Measurements from ENCODE around the gene KLF17.

DNA sequence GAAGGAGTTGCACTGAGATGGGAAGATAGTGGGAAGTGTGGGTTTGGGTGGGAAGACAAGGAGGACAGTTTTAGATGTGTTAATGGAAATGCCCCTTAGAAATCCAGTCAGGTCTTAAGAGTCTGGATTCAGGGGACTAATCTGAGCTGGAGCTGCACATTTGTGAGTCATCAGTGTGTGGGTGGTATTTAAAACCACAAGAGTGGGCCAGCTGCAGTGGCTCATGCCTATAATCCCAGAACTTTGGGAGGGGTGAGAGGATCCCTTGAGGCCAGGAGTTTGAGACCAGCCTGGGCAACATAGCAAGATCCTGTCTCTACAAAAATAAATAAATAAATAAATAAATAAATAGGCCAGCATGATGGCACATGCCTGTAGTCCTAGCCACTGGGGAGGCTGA is 46.4 kb upstream of the KLF17 start:
- TF ChIP-seq SIN3A (conservative IDR thresholded peaks at IDR 0.05 in 1 of 2, IDR thresholded peaks at IDR 0.05 in 1 of 2; ENCODE audit: low read depth in 1 of 2, low read length in 2 of 2): no peak
- TF ChIP-seq, protein P1, sequence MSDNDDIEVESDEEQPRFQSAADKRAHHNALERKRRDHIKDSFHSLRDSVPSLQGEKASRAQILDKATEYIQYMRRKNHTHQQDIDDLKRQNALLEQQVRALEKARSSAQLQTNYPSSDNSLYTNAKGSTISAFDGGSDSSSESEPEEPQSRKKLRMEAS (IDR thresholded peaks at IDR 0.05): no peak
- TF ChIP-seq, protein P2, sequence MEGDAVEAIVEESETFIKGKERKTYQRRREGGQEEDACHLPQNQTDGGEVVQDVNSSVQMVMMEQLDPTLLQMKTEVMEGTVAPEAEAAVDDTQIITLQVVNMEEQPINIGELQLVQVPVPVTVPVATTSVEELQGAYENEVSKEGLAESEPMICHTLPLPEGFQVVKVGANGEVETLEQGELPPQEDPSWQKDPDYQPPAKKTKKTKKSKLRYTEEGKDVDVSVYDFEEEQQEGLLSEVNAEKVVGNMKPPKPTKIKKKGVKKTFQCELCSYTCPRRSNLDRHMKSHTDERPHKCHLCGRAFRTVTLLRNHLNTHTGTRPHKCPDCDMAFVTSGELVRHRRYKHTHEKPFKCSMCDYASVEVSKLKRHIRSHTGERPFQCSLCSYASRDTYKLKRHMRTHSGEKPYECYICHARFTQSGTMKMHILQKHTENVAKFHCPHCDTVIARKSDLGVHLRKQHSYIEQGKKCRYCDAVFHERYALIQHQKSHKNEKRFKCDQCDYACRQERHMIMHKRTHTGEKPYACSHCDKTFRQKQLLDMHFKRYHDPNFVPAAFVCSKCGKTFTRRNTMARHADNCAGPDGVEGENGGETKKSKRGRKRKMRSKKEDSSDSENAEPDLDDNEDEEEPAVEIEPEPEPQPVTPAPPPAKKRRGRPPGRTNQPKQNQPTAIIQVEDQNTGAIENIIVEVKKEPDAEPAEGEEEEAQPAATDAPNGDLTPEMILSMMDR (IDR thresholded peaks at IDR 0.05; ENCODE audit: control extremely low read depth in 1 of 3, insufficient read depth in 1 of 3, low read depth in 1 of 3, low read length in 3 of 3): no peak
- TF ChIP-seq ZNF274 (IDR thresholded peaks at IDR 0.05; ENCODE audit: borderline replicate concordance, extremely low read depth, low read length): no peak
- TF ChIP-seq KDM1A (IDR thresholded peaks at IDR 0.05; ENCODE audit: borderline replicate concordance, low read length): no peak
- TF ChIP-seq POLR2A (IDR thresholded peaks at IDR 0.05; ENCODE audit: control extremely low read depth in 1 of 2, low read depth in 2 of 2, low read length in 2 of 2): no peak
- TF ChIP-seq EP300 (IDR thresholded peaks at IDR 0.05; ENCODE audit: borderline replicate concordance in 1 of 2, low read depth in 2 of 2, low read length in 2 of 2): no peak
- TF ChIP-seq RFX5 (IDR thresholded peaks at IDR 0.05; ENCODE audit: borderline replicate concordance, low read depth, low read length): no peak
- TF ChIP-seq BRCA1 (IDR thresholded peaks at IDR 0.05; ENCODE audit: low read depth, low read length): no peak
- TF ChIP-seq JUN (IDR thresholded peaks at IDR 0.05; ENCODE audit: low read depth, low read length): no peak
- TF ChIP-seq NRF1 (IDR thresholded peaks at IDR 0.05; ENCODE audit: low read depth, low read length): no peak
- no peak for TF ChIP-seq GABPA (IDR thresholded peaks at IDR 0.05; ENCODE audit: borderline replicate concordance, insufficient read depth, low read length)
- no peak for TF ChIP-seq CBX5 (IDR thresholded peaks at IDR 0.05; ENCODE audit: low read depth, low read length)

All from H1 (cell line).